HG03460 (cell line): Measurements from ENCODE around the gene NIPA2.

ENCODE experiments used
- ATAC-seq: cut with Tn5 transposase; IDR thresholded peaks from one replicate; pipeline ENCODE4 v1.9.1; 2021; ENCODE audit not compliant: unreplicated experiment

The NIPA2 gene

GRCh38 chr15:22831473-22831872 is 7.0 kb upstream of the NIPA2 start:
- ATAC-seq = no peak

- peak; percentile 1 for ATAC-seq
Measured at GRCh38 chr15:22839046-22839695, 705 bp downstream of the NIPA2 start.

- no peak for ATAC-seq
Measured at GRCh38 chr15:22844421-22845288, 6.2 kb downstream of the NIPA2 start.

GRCh38 chr15:22845289-22845900 is 6.9 kb downstream of the NIPA2 start:
- ATAC-seq = no peak

GRCh38 chr15:22846073-22846472 is 7.6 kb downstream of the NIPA2 start:
- ATAC-seq = no peak

GRCh38 chr15:22850055-22850454 is 11.6 kb downstream of the NIPA2 start:
- ATAC-seq = no peak

- no peak for ATAC-seq
Measured at GRCh38 chr15:22851513-22851912, 13.0 kb downstream of the NIPA2 start.

GRCh38 chr15:22855791-22856190 is 17.3 kb downstream of the NIPA2 start:
- no peak for ATAC-seq

- ATAC-seq = no peak
Measured at GRCh38 chr15:22856659-22857058, 18.2 kb downstream of the NIPA2 start.

GRCh38 chr15:22861161-22861560 is 22.7 kb downstream of the NIPA2 start:
- no peak for ATAC-seq

GRCh38 chr15:22863356-22863755 is 24.9 kb downstream of the NIPA2 start:
- ATAC-seq = no peak

- no peak for ATAC-seq
Measured at GRCh38 chr15:22866079-22866478, 27.6 kb downstream of the NIPA2 start.

GRCh38 chr15:22867886-22868285 is 29.4 kb downstream of the NIPA2 start:
- ATAC-seq = no peak

GRCh38 chr15:22868495-22868894 is 30.0 kb downstream of the NIPA2 start:
- ATAC-seq = no peak

- no peak for ATAC-seq
Measured at GRCh38 chr15:22868928-22869327, 30.5 kb downstream of the NIPA2 start.

GRCh38 chr15:22869856-22870255 is 31.4 kb downstream of the NIPA2 start:
- ATAC-seq = no peak

GRCh38 chr15:22870865-22871264 is 32.4 kb downstream of the NIPA2 start:
- ATAC-seq = no peak

- no peak for ATAC-seq
Measured at GRCh38 chr15:22871481-22872086, 33.1 kb downstream of the NIPA2 start.

GRCh38 chr15:22872936-22873701 is 34.7 kb downstream of the NIPA2 start:
- ATAC-seq = no peak

GRCh38 chr15:22873841-22874240 is 35.4 kb downstream of the NIPA2 start:
- ATAC-seq = no peak

- ATAC-seq = no peak
Measured at GRCh38 chr15:22874256-22874655, 35.8 kb downstream of the NIPA2 start.
